ENCODE results near the gene SORL1. TPM values are rescaled to one million over a fixed set of nuclear protein-coding genes. Genes with fewer than 3 reads are reported as not detected.
A peak's percentile ranks its signal among the peaks of the same experiment; 100 is the strongest.

The SORL1 gene
- total and polyA plus RNA-seq, 2 of the 13 experiments (the other 11 are each of a cell fraction or from before 2014, with no cell fraction given) = 21.3 to 148 TPM

GRCh38 chr11:121451986-121452608 lies at the start of gene SORL1 (continued):
- TF ChIP-seq CREB3 (CRISPR knock-in tag; IDR thresholded peaks at IDR 0.05) (no peak), FOXA1 (IDR thresholded peaks at IDR 0.05) (no peak), FOXA1 (CRISPR knock-in tag; IDR thresholded peaks at IDR 0.05) (peak; percentile 38; the same call in 1 of the 2 replicates), PBX3 (CRISPR knock-in tag; IDR thresholded peaks at IDR 0.05; ENCODE audit: borderline replicate concordance) (no peak), ZBTB7B (CRISPR knock-in tag; IDR thresholded peaks at IDR 0.05) (no peak; the same call in 1 of the 2 replicates), ZKSCAN1 (IDR thresholded peaks at IDR 0.05; ENCODE audit: low read length) (no peak), U2AF2 (IDR thresholded peaks at IDR 0.05; ENCODE audit: low read depth, low read length) (no peak), ZNF224 (CRISPR knock-in tag; IDR thresholded peaks at IDR 0.05) (0 out of 2 replicates have a peak, but pooled peaks have one; percentile 39), NR2F1 (CRISPR knock-in tag; IDR thresholded peaks at IDR 0.05) (no peak), JUND (CRISPR knock-in tag; IDR thresholded peaks at IDR 0.05) (no peak), ZBTB21 (CRISPR knock-in tag; IDR thresholded peaks at IDR 0.05) (no peak; the same call in 1 of the 2 replicates), ZBTB3 (CRISPR knock-in tag; IDR thresholded peaks at IDR 0.05; ENCODE audit: borderline replicate concordance, low read depth) (no peak), KDM4B (CRISPR knock-in tag; IDR thresholded peaks at IDR 0.05) (no peak), ZNF724P (CRISPR knock-in tag; IDR thresholded peaks at IDR 0.05; ENCODE audit: borderline replicate concordance) (peak; percentile 31; the same call in 1 of the 2 replicates), ZFP91 (CRISPR knock-in tag; IDR thresholded peaks at IDR 0.05; ENCODE audit: borderline replicate concordance) (peak; percentile 76; the same call in 1 of the 2 replicates), E2F1 (CRISPR knock-in tag; IDR thresholded peaks at IDR 0.05) (no peak), ZNF207 (IDR thresholded peaks at IDR 0.05; ENCODE audit: borderline replicate concordance) (no peak), ZMYM2 (CRISPR knock-in tag; IDR thresholded peaks at IDR 0.05) (no peak), PRMT3 (CRISPR knock-in tag; IDR thresholded peaks at IDR 0.05; ENCODE audit: borderline replicate concordance, low read depth) (0 out of 2 replicates have a peak, but pooled peaks have one; percentile 74), ZNF414 (CRISPR knock-in tag; IDR thresholded peaks at IDR 0.05) (0 out of 2 replicates have a peak, but pooled peaks have one; percentile 58), HNRNPLL (IDR thresholded peaks at IDR 0.05; ENCODE audit: low read depth, low read length, poor library complexity, severe bottlenecking) (no peak), RNF219 (CRISPR knock-in tag; IDR thresholded peaks at IDR 0.05) (no peak)

Data from HepG2 (cell line).